GM13976 (cell line): ENCODE measurements around the gene LYPD6B.

Experiments used
- DNase-seq: peaks from one replicate; pipeline ENCODE4 v3.0.0; 2012; ENCODE audit warnings: low spot score
- CTCF ChIP-seq: IDR thresholded peaks from 2 replicates; pipeline ENCODE4 v1.5.1; 2012; ENCODE audit warnings: borderline replicate concordance, mild to moderate bottlenecking; ENCODE audit not compliant: insufficient read depth; ENCODE audit errors: extremely low read depth, missing control alignments, control extremely low read depth
- in situ Hi-C: fragments of 300-500 bp; cut with MboI; formaldehyde crosslinking; loops from one replicate; pipeline ENCODE4 v1.12.0; 2022; ENCODE audit warnings: low sequenced_read_pairs, mixed read lengths, inconsistent platforms; ENCODE audit not compliant: unreplicated experiment

The LYPD6B gene

GRCh38 chr2:149009576-149010461 lies 28.7 kb upstream of the LYPD6B start:
- DNase-seq = peak; percentile 23
- TF ChIP-seq CTCF = no peak
- in situ Hi-C loops = no loop called here

- in situ Hi-C loops = no loop called here
- TF ChIP-seq CTCF = no peak
- DNase-seq = no peak
Measured at GRCh38 chr2:149012545-149012944, 26.0 kb upstream of the LYPD6B start.

- no peak for TF ChIP-seq CTCF
- no peak for DNase-seq
- in situ Hi-C loops = no loop called here
Measured at GRCh38 chr2:149015501-149015900, 23.0 kb upstream of the LYPD6B start.

- TF ChIP-seq CTCF = no peak
- DNase-seq = no peak
- in situ Hi-C loops = no loop called here
Measured at GRCh38 chr2:149015926-149016563, 22.5 kb upstream of the LYPD6B start.

- peak; percentile 81 for TF ChIP-seq CTCF
- DNase-seq = peak; percentile 76
- in situ Hi-C loops = no loop called here
Measured at GRCh38 chr2:149017116-149017985, 21.1 kb upstream of the LYPD6B start.

GRCh38 chr2:149018981-149019380 lies 19.5 kb upstream of the LYPD6B start:
- DNase-seq = no peak
- no peak for TF ChIP-seq CTCF
- in situ Hi-C loops = no loop called here
